K562 (cell line): ENCODE results near the gene PHLDA3. TPM values are rescaled to one million over a fixed set of nuclear protein-coding genes. Genes with fewer than 3 reads are reported as not detected.
A peak's percentile ranks its signal among the peaks of the same experiment; 100 is the strongest.

ENCODE experiments used
- ATAC-seq: fragments of 200-7000 bp; cut with Tn5 transposase; 3 replicates; pipeline ENCODE4 v1.9.1; 2020; ENCODE audit warnings: moderate library complexity
- BruUV-seq: library from RNA; stranded (reverse); fragments of 400-500 nt; replicated peaks from 2 replicates; lab custom pipeline; 2021; lab: Mats Ljungman, UMichigan
- CTCF ChIA-PET: fragments of 300-600 bp; formaldehyde crosslinking; extraction: SDS; loops from one replicate; lab custom pipeline; 2021; ENCODE audit warnings: low intra/inter-chr PET ratio; lab: Yijun Ruan, JAX
- POLR2A ChIA-PET: fragments of 300-600, 350-650 bp; sonication (Branson Sonifier 250); formaldehyde crosslinking; extraction: SDS; loops from one replicate; lab custom pipeline; 2021; ENCODE audit warnings: antibody characterized with exemption, inconsistent platforms; lab: Yijun Ruan, JAX
- DNase-seq, 4 experiments: peaks; one replicate each; pipeline versions ENCODE4 v3.0.0 to v3.0.0-alpha.2; 2011 to 2018; ENCODE audit warnings: low spot score in 3 of 4, mixed read lengths in 3 of 4; ENCODE audit errors: extremely low read depth in 1 of 4
- FAIRE-seq: peaks from 2 replicates; lab custom pipeline; 2011; peaks lifted over from hg19 to GRCh38; lab: Jason Lieb, UNC
- H2AFZ ChIP-seq: 2 replicates; pipeline ENCODE4 v1.6.0; 2011; ENCODE audit warnings: low read depth, low read length, control low read depth, inconsistent platforms
- H3K27ac ChIP-seq: fragments of 200-600 bp; 3 replicates; pipeline ENCODE4 v1.8.0; 2011; ENCODE audit warnings: low read depth, mild to moderate bottlenecking, control low read depth, inconsistent platforms, low read length, moderate library complexity, mixed read lengths; ENCODE audit errors: extremely low read depth
- H3K27me3 ChIP-seq, 2 experiments: fragments of 300-600 bp in 1 of 2; 2 replicates in 1 of 2; 3 replicates in 1 of 2; pipeline versions ENCODE4 v1.6.0 to v1.8.0; 2011; ENCODE audit warnings: inconsistent platforms in 2 of 2, low read length in 2 of 2, mild to moderate bottlenecking in 1 of 2, mixed read lengths in 1 of 2, moderate library complexity in 1 of 2; ENCODE audit not compliant: control insufficient read depth in 2 of 2, insufficient read depth in 2 of 2
- H3K36me3 ChIP-seq: fragments of 300-600 bp; 3 replicates; pipeline ENCODE4 v1.8.0; 2011; ENCODE audit warnings: mild to moderate bottlenecking, low read length, inconsistent platforms; ENCODE audit not compliant: control insufficient read depth, insufficient read depth
- H3K4me1 ChIP-seq, 2 experiments: fragments of 200-600 bp in 1 of 2; replicated peaks in 1 of 2; 2 replicates in 1 of 2; 3 replicates in 1 of 2; pipeline versions ENCODE4 v1.5.1 to v1.8.0; 2011; ENCODE audit warnings: inconsistent platforms in 2 of 2, low read length in 2 of 2, mild to moderate bottlenecking in 1 of 2, mixed read lengths in 1 of 2, moderate library complexity in 1 of 2; ENCODE audit not compliant: control insufficient read depth in 2 of 2, insufficient read depth in 2 of 2
- H3K4me2 ChIP-seq: 2 replicates; pipeline ENCODE4 v1.6.1; 2011; ENCODE audit warnings: low read length, control low read depth, inconsistent platforms, mixed read lengths; ENCODE audit not compliant: insufficient read depth
- H3K4me3 ChIP-seq: fragments of 200-600 bp; sonication (generic), shearing (Covaris generic); 2 replicates; pipeline ENCODE4 v1.5.1; 2016; ENCODE audit warnings: control low read depth, inconsistent platforms
- H3K79me2 ChIP-seq: fragments of 200-600 bp; 3 replicates; pipeline ENCODE4 v1.8.0; 2011; ENCODE audit warnings: low read length, inconsistent platforms; ENCODE audit not compliant: control insufficient read depth, insufficient read depth
- H3K9ac ChIP-seq, 2 experiments: 2 replicates each; pipeline versions ENCODE4 v1.6.0 to v1.6.1; 2011; ENCODE audit warnings: low read depth in 2 of 2, low read length in 2 of 2, control low read depth in 1 of 2, inconsistent platforms in 1 of 2, mild to moderate bottlenecking in 1 of 2, mixed read lengths in 1 of 2; ENCODE audit not compliant: insufficient read depth in 1 of 2
- H3K9me1 ChIP-seq: one replicate; pipeline ENCODE4 v1.6.0; 2011; ENCODE audit warnings: inconsistent platforms, mild to moderate bottlenecking, low read length, moderate library complexity; ENCODE audit not compliant: control insufficient read depth, insufficient read depth
- H3K9me3 ChIP-seq: replicated peaks from 2 replicates; pipeline ENCODE4 v1.5.1; 2011; ENCODE audit warnings: low read depth, low read length, inconsistent platforms; ENCODE audit not compliant: control insufficient read depth, insufficient read depth
- H4K20me1 ChIP-seq: replicated peaks from 2 replicates; pipeline ENCODE4 v1.6.1; 2011; ENCODE audit warnings: low read length, inconsistent platforms, mixed read lengths; ENCODE audit not compliant: control insufficient read depth, insufficient read depth
- C11orf30 ChIP-seq: fragments of 450-650 bp; IDR thresholded peaks from 2 replicates; pipeline ENCODE4 v1.6.1; 2016; ENCODE audit warnings: low read depth, mild to moderate bottlenecking
- CREB1 ChIP-seq, 2 experiments: sonication (generic) in 1 of 2; formaldehyde crosslinking in 1 of 2; IDR thresholded peaks; 2 replicates each; pipeline versions ENCODE4 v1.6.1 to v1.8.0; 2012 to 2022; ENCODE audit warnings: inconsistent platforms in 1 of 2, mild to moderate bottlenecking in 1 of 2, missing genetic modification reagents in 1 of 2, moderate library complexity in 1 of 2
- KAT7 ChIP-seq: sonication (generic); formaldehyde crosslinking; IDR thresholded peaks from 2 replicates; pipeline ENCODE4 v1.8.0; 2022; ENCODE audit warnings: missing genetic modification reagents, mild to moderate bottlenecking, borderline replicate concordance
- KDM1A ChIP-seq, 2 experiments: fragments of 450-650 bp; IDR thresholded peaks; 2 replicates each; pipeline ENCODE4 v1.6.1; 2016; ENCODE audit warnings: mild to moderate bottlenecking in 2 of 2
- NCOA1 ChIP-seq: fragments of 450-650 bp; IDR thresholded peaks from 2 replicates; pipeline ENCODE4 v1.6.1; 2016; ENCODE audit warnings: low read depth
- SAFB ChIP-seq: fragments of 200-400 bp; formaldehyde crosslinking; IDR thresholded peaks from 2 replicates; pipeline ENCODE4 v1.6.1; 2017; ENCODE audit warnings: low read depth, low read length, borderline replicate concordance
- TAL1 ChIP-seq: fragments of 450-650 bp; IDR thresholded peaks from 2 replicates; pipeline ENCODE4 v1.6.1; 2016; ENCODE audit warnings: mild to moderate bottlenecking
- ZNF354B ChIP-seq: fragments of 250-450 bp; sonication (Bioruptor Pico); IDR thresholded peaks from 2 replicates; pipeline ENCODE4 v1.4.0; 2020
- ZNF436 ChIP-seq: fragments of 250-450, 450-650 bp; sonication (Bioruptor Pico); formaldehyde crosslinking; IDR thresholded peaks from 2 replicates; pipeline ENCODE4 v1.7.0; 2020; ENCODE audit warnings: mild to moderate bottlenecking
- ZNF551 ChIP-seq: fragments of 250-450 bp; sonication (Bioruptor Pico); IDR thresholded peaks from 2 replicates; pipeline ENCODE4 v1.5.0; 2021; ENCODE audit warnings: mild to moderate bottlenecking, moderate library complexity
- WGBS: fragments of 100-300 bp; shearing (Covaris generic); methylation state at CpG from one replicate; pipeline ENCODE4 v1.1.6; 2016; ENCODE audit warnings: low coverage, mixed read lengths; ENCODE audit not compliant: insufficient coverage; ENCODE audit errors: missing lambda C conversion rate; 5-methylcytosine and 5-hydroxymethylcytosine counted together
- in situ Hi-C: fragments of 300-500 bp; cut with MboI; formaldehyde crosslinking; loops from 4 replicates; pipeline ENCODE4 v1.15.0; 2018; ENCODE audit warnings: inconsistent platforms, mixed read lengths
- intact Hi-C: fragments of 100-400 bp; cut with micrococcal nuclease; formaldehyde crosslinking; loops from 2 replicates; pipeline ENCODE4 v1.14.2; 2022
- polyA plus RNA-seq, 8 experiments: library from polyadenylated mRNA; depleted of rRNA in 4 of 8; stranded (reverse) in 5 of 8; unstranded in 3 of 8; fragments of >200 nt; fragmentation: Nextera tagmentation in 2 of 8; fragmentation: Illumina TruSeq in 1 of 8; extraction: Ambion mirVana in 2 of 8; extraction: Trizol in 1 of 8; gene quantifications; 2 replicates each; pipeline versions ENCODE4 v1.2.1 to v1.2.3, GENCODE V29; 2011 to 2014; ENCODE audit warnings: inconsistent platforms in 1 of 8, missing spikeins in 1 of 8
- total RNA-seq, 7 experiments: library from RNA; depleted of rRNA in 6 of 7; stranded (reverse); fragments of >200 nt in 6 of 7; fragmentation: Illumina TruSeq in 2 of 7; extraction: Trizol in 2 of 7; gene quantifications; 2 replicates each; pipeline versions ENCODE4 v1.2.1 to v1.2.3, GENCODE V29; 2011 to 2021; ENCODE audit warnings: low replicate concordance in 1 of 7
- TF ChIP-seq, protein P1 (sequence below), 3 experiments: fragments of 200-800 bp in 1 of 3; sonication (Bioruptor generic) in 1 of 3; sonication (generic) in 1 of 3; formaldehyde crosslinking in 1 of 3; IDR thresholded peaks; 2 replicates each; pipeline versions ENCODE4 v1.6.1 to v1.8.0; 2016 to 2022; ENCODE audit warnings: mild to moderate bottlenecking in 2 of 3, missing compliant biosample characterization in 2 of 3, missing genetic modification characterization in 2 of 3, missing genetic modification reagents in 1 of 3

Gene PHLDA3
- total and polyA plus RNA-seq, 9 of the 15 experiments (the other 6 are each of a cell fraction or from before 2014, with no cell fraction given): 0.11 to 0.27 TPM; not detected in 7

DNA sequence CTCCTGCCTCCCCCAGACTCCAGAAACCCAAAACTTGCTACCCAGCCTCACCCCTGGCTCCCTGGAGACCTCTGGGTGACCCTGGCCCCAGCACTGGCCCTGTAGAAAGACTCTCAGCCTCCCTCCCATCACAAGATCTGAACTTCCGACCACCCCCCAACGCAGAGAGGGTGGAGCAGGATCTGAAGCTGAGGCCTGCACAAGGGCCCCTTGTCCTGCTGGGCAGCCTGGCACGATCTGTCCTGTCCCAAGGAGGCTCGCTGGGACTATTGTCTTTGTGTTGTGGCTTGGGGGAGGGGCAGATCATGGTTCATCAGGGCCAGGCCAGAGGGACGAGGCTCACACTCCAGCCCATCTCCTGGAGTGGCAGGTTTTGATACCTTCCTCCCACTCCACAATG lies 20.0 kb downstream of the PHLDA3 start:
- 17% methylated on average over 5 of the region's 5 CpGs for WGBS
- ATAC-seq: no peak
- in situ Hi-C loops: loop anchor here (5.0 kb wide), 1 partner anchor 63 kb away; no protein-coding TSS in a partner anchor

DNA sequence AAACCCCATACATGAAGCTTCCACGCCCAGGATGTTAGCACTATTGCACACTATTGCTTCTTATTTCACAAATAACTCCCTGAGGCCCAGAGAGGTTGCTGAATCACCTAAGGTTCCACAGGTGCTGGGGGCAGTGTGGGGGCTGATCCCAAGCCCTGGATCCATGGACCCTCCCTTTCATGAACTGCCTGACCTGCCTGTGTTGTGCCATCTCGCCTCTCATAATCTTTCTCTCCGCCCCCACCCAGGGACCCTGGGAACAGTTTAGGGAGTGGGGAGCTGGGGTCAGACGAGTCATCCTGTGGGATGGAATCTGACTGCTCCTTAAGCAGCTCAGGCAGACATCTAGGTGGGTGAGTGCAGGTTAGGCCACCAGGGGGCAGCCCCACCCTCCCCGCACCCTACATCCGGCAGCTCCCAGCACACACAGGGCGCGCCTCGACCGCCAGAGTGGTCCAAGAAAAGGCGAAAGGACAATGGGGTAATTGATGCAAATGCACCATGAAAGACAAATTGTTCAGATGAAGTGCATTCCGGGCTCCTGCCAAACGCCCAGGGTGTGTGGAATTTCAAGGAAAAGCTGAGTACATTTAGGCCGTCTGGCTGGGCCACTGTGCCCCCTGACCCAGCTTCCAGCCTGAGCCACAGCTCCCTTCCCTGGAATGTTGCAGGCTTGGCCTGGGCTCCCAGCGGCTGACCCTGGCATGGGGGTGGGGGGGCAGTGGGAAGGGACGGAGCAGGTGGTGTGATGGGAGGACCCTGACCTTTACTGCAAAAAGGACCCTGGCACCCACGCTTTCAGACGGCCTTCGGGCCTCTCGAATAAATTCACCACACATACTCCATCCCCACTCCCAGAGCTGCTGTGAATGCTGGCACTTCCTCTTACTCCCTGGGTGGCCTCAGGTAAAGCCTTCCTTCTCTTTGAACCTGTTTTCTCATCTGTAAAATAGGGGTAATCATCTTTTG lies 20.8 kb downstream of the PHLDA3 start:
- ChIA-PET CTCF (interaction anchor here (0.6 to 8.0 kb wide), 4 partner anchors 12 to 64 kb away, joined by 3 to 90 read pairs (median 24); no protein-coding TSS in a partner anchor), POLR2A (interaction anchor here (0.7 to 2.3 kb wide), 10 partner anchors 9 to 304 kb away, joined by 3 to 4 read pairs (median 4); no protein-coding TSS in a partner anchor)
- H3K4me3 ChIP-seq: no peak overlapping the region
- no peaks in the 10 kb centered on the region for H4K20me1 ChIP-seq
- no peak overlapping the region for H3K9ac ChIP-seq
- ATAC-seq: peak; percentile 100
- intact Hi-C loops (loop anchor here (1.0 to 10.0 kb wide), 3 partner anchors 32 to 347 kb away; no protein-coding TSS in a partner anchor), in situ Hi-C loops (loop anchor here (5.0 kb wide), 1 partner anchor 64 kb away; no protein-coding TSS in a partner anchor)
- H3K36me3 ChIP-seq: no peaks in the 10 kb centered on the region
- peak; percentile 86 to 94 (median 92) for DNase-seq
- no peaks in the 10 kb centered on the region for H3K9me3 ChIP-seq
- no peaks in the 10 kb centered on the region for H3K9me1 ChIP-seq
- BruUV-seq: no TSS peak
- 17% methylated on average over 20 of the region's 20 CpGs for WGBS
- H3K79me2 ChIP-seq: no peaks in the 10 kb centered on the region
- H2AFZ ChIP-seq: peak overlapping the region; percentile 54; the same call in 1 of the 2 replicates
- no peak overlapping the region for H3K4me2 ChIP-seq
- peaks cover 0 to 11% of the 10 kb centered on the region in 2 experiments; a peak in 3 of 5 replicates for H3K4me1 ChIP-seq
- FAIRE-seq: peak; percentile 88
- H3K27me3 ChIP-seq: peaks cover 8 to 20% of the 10 kb centered on the region in 2 experiments
- H3K27ac ChIP-seq: no peak overlapping the region
- TF ChIP-seq SAFB: no peak
- TF ChIP-seq ZNF354B (CRISPR knock-in tag): no peak
- TF ChIP-seq ZNF551 (CRISPR knock-in tag): no peak
- no peak for TF ChIP-seq CREB1 (IDR thresholded peaks at IDR 0.05)
- peak; percentile 42; the same call in 1 of the 2 replicates for TF ChIP-seq CREB1 (CRISPR knock-in tag; IDR thresholded peaks at IDR 0.05)
- no peak for TF ChIP-seq KAT7 (CRISPR knock-in tag)
- TF ChIP-seq NCOA1: no peak
- TF ChIP-seq TAL1: no peak
- TF ChIP-seq C11orf30: 0 out of 2 replicates have a peak, but pooled peaks have one; percentile 6
- TF ChIP-seq, protein P1, sequence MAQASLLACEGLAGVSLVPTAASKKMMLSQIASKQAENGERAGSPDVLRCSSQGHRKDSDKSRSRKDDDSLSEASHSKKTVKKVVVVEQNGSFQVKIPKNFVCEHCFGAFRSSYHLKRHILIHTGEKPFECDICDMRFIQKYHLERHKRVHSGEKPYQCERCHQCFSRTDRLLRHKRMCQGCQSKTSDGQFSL (CRISPR knock-in tag; IDR thresholded peaks at IDR 0.05): 0 out of 2 replicates have a peak, but pooled peaks have one; percentile 19
- TF ChIP-seq, protein P1 (tag; IDR thresholded peaks at IDR 0.05): no peak

More for the DNA sequence above, 20.0 kb downstream of the PHLDA3 start:
- Histone ChIP-seq H2AFZ (no peak overlapping the region), H3K4me3 (no peak overlapping the region), H3K27ac (no peak overlapping the region), H3K4me1 (peaks cover 0 to 11% of the 10 kb centered on the region in 2 experiments; a peak in 4 of 5 replicates), H3K79me2 (no peaks in the 10 kb centered on the region), H3K36me3 (no peaks in the 10 kb centered on the region), H3K9ac (no peak overlapping the region), H4K20me1 (no peaks in the 10 kb centered on the region), H3K4me2 (no peak overlapping the region), H3K9me3 (no peaks in the 10 kb centered on the region), H3K27me3 (peaks cover 5 to 15% of the 10 kb centered on the region in 2 experiments; a peak in 3 of 5 replicates), H3K9me1 (no peaks in the 10 kb centered on the region)
- ChIA-PET CTCF (interaction anchor here (3.9 to 8.0 kb wide), 2 partner anchors 32 to 63 kb away, joined by 44 to 90 read pairs; no protein-coding TSS in a partner anchor), POLR2A (interaction anchor here (1.2 kb wide), 1 partner anchor 14 kb away, joined by 4 read pairs; no protein-coding TSS in a partner anchor)
- DNase-seq: no peak
- TF ChIP-seq ZNF436 (CRISPR knock-in tag) (no peak), KDM1A (IDR thresholded peaks at IDR 0.05) (no peak)
- BruUV-seq: no TSS peak
- no peak for FAIRE-seq
- intact Hi-C loops: loop anchor here (1.0 to 10.0 kb wide), 3 partner anchors 31 to 346 kb away; no protein-coding TSS in a partner anchor
